Right cardiac atrium (tissue), 5 donors: Measurements from ENCODE around the gene SLC9C2. TPM values are rescaled to one million over a fixed set of nuclear protein-coding genes. Genes with fewer than 3 reads are reported as not detected.
"Not testable (repeated sequence)": the region's sequence is repeated elsewhere in the genome, so short reads cannot be mapped to it uniquely, and the experiment has no call there.

Experiments used
- ATAC-seq, 2 donors: fragments of 200-7000 bp; cut with Tn5 transposase; one replicate each; pipeline versions ENCODE4 v1.8.0 to v1.9.1; 2020; ENCODE audit warnings: moderate library complexity in 2 of 2, mild to moderate bottlenecking in 1 of 2
- DNase-seq, 3 donors: peaks; one replicate each; pipeline ENCODE4 v3.0.0-alpha.2; 2020
- H3K27ac ChIP-seq: one replicate; pipeline ENCODE4 v1.5.1; 2013; ENCODE audit warnings: mild to moderate bottlenecking, low read length, control low read depth, moderate library complexity
- H3K27me3 ChIP-seq: one replicate; pipeline ENCODE4 v1.6.1; 2013; ENCODE audit not compliant: control insufficient read depth, insufficient read depth
- H3K4me1 ChIP-seq: one replicate; pipeline ENCODE4 v1.6.1; 2013; ENCODE audit warnings: low read length; ENCODE audit not compliant: control insufficient read depth, insufficient read depth
- H3K4me3 ChIP-seq: one replicate; pipeline ENCODE4 v1.5.1; 2013; ENCODE audit warnings: low read length, control low read depth
- H3K9me3 ChIP-seq: one replicate; pipeline ENCODE4 v1.6.1; 2013; ENCODE audit warnings: low read length; ENCODE audit not compliant: control insufficient read depth
- WGBS: extraction: QIAGEN DNeasy Blood & Tissue Kit; methylation state at CpG from one replicate; pipeline ENCODE4 v1.1.7; 2013; 5-methylcytosine and 5-hydroxymethylcytosine counted together
- intact Hi-C, 4 donors: fragments of 100-400 bp; cut with DNase I; formaldehyde crosslinking; loops; one replicate each; pipeline versions ENCODE4 v1.11.0 to v1.14.0; 2022 to 2023
- polyA plus RNA-seq: library from polyadenylated mRNA; stranded (reverse); fragments of 200-250 nt; gene quantifications from one replicate; pipeline ENCODE4 v1.2.3, GENCODE V29; 2013
- total RNA-seq, 4 donors: library from RNA; stranded (reverse); fragmentation: NEBNext Ultra II Directional; extraction: Animal tissue kit (Norgen Biotek cat#: 25700); gene quantifications; one replicate each; pipeline ENCODE4 v1.2.1, GENCODE V29; 2021
- donor health status: healthy with polysubstance abuse.
- donor health status: DM: no; HTN: yes; CAD: no.
- donor health status: DM: no; HTN: no; CAD: no.
- donor health status: DM: no; HTN: yes; CAD: no; lungs with severe emphysema.
- donor health status: DM: yes; HTN: yes; CAD: no.

Gene SLC9C2
- total and polyA plus RNA-seq, 5 donors = 0.09 to 0.42 (median 0.31) TPM

GRCh38 chr1:173479649-173480048 lies 123.2 kb downstream of the SLC9C2 start:
- Histone ChIP-seq H3K4me1 (peaks cover 4% of the 10 kb centered on the region), H3K27me3 (no peaks in the 10 kb centered on the region), H3K4me3 (peak overlapping the region; percentile 78), H3K27ac (peak overlapping the region; percentile 38), H3K9me3 (no peaks in the 10 kb centered on the region)
- DNase-seq (no peak), ATAC-seq (no peak)
- 59% methylated on average over 4 of the region's 4 CpGs for WGBS
- intact Hi-C loops = loop anchor here in 2 of 4 donors (5.0 to 10.0 kb wide), 2 partner anchors 47 to 235 kb away; partner anchors contain the start of gene KLHL20 (in 1 of the 2)

GRCh38 chr1:173478094-173478674 lies 124.7 kb downstream of the SLC9C2 start:
- intact Hi-C loops = loop anchor here in 2 of 4 donors (5.0 to 10.0 kb wide), 2 partner anchors 46 to 237 kb away; partner anchors contain the start of gene KLHL20 (in 1 of the 2)
- no peaks in the 10 kb centered on the region for H3K9me3 ChIP-seq
- ATAC-seq (peak; percentile 77 to 82), DNase-seq (peak; percentile 61 to 77 (median 75))
- H3K27me3 ChIP-seq = no peaks in the 10 kb centered on the region
- peak overlapping the region; percentile 92 for H3K27ac ChIP-seq
- H3K4me3 ChIP-seq = peak overlapping the region; percentile 78
- 3% methylated on average over 9 of the region's 9 CpGs for WGBS
- H3K4me1 ChIP-seq = peaks cover 4% of the 10 kb centered on the region

DNA sequence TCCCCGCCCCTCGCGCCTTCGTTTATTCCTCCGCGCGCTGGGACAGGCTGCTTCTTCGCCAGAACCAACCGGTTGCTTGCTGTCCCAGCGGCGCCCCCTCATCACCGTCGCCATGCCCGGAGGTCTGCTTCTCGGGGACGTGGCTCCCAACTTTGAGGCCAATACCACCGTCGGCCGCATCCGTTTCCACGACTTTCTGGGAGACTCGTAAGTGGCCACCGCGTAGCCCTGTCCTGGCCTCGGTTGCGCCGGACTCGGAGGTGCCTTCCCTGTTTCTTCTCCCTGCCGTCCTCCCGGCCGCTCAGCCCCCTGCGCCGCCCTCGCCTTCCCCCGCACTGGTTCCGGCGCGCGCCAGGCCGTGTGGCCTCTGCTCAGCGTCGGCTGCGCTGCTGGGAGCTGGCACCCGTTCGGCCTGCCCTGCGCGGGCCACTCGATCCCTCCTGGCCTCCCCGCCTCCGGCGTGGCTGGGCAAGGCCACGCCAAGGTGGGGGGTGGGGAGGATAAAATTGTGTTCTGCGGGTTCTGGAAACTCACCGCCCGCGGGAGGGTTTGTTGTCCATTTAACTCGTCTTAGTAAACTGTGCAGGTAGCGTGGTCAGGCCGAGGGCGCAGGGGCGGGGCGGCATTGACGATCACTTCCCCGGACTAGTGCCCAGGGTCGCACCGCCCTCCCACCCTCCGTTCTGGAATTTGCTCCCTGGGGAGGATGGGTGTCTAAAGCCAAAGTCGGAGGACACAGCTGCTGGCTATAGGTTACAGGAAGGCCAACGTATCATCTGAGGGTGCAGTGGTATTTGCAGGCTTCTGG lies 125.4 kb downstream of the SLC9C2 start, which contains the start of gene PRDX6:
PRDX6 (plus strand) TSS at position 50 of the 808 bp plus-strand sequence; CDS start at position 113, 63 bp downstream.
- H3K4me3 ChIP-seq = peak within 1 kb of the TSS; percentile 78
- H3K9me3 ChIP-seq = no peaks in the 10 kb centered on the region
- intact Hi-C loops = loop anchor here in 2 of 4 donors (5.0 to 10.0 kb wide), 2 partner anchors 45 to 237 kb away; partner anchors contain the start of gene KLHL20 (in 1 of the 2)
- H3K27me3 ChIP-seq = no peaks in the 10 kb centered on the region
- under 1% methylated on average over 69 of the region's 69 CpGs for WGBS
- peaks cover 4% of the 10 kb centered on the region for H3K4me1 ChIP-seq
- peak; percentile 64 to 67 for ATAC-seq
- peak within 1 kb of the TSS; percentile 96 for H3K27ac ChIP-seq
- DNase-seq = peak; percentile 90 to 95 (median 95)

DNA sequence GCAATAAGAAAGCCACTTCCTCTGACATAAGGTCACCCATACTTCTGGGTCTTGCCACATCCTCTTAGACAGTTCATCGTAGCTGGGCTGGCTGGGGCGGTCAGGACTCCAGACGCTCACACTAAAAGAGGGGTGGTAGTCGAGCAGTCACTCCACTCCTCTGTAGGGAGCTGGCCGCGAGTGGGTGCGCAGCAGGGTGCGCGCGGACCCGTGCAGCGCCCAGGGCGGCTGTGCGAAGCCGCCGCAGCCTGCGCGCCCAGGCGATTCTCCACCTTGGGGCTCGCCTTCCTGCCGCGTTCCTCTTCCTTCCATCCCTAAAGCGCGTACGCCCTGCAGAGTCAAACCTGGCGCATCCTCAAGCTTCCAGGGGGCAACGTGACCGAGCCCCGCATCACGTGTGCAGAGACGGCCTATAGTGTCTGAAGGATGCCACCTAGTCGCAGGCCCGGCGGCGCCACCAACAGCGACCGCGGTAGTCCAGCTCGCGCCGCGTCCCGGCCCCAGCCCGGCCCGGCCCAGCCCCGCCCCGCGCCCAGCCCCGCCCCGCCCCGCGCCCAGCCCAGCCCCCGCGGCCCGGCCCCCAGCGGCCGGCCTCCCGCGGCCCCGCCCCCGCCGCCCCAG lies 126.1 kb downstream of the SLC9C2 start:
- Histone ChIP-seq H3K9me3 (no peaks in the 10 kb centered on the region), H3K4me3 (peak overlapping the region; percentile 71), H3K4me1 (peaks cover 4% of the 10 kb centered on the region), H3K27me3 (no peaks in the 10 kb centered on the region), H3K27ac (peak overlapping the region; percentile 96)
- intact Hi-C loops = loop anchor here in 2 of 4 donors (5.0 to 10.0 kb wide), 2 partner anchors 44 to 238 kb away; partner anchors contain the start of gene KLHL20 (in 1 of the 2)
- under 1% methylated on average over 62 of the region's 62 CpGs for WGBS
- ATAC-seq = peak; percentile 91 to 93
- DNase-seq = peak; percentile 92 to 97 (median 97)

DNA sequence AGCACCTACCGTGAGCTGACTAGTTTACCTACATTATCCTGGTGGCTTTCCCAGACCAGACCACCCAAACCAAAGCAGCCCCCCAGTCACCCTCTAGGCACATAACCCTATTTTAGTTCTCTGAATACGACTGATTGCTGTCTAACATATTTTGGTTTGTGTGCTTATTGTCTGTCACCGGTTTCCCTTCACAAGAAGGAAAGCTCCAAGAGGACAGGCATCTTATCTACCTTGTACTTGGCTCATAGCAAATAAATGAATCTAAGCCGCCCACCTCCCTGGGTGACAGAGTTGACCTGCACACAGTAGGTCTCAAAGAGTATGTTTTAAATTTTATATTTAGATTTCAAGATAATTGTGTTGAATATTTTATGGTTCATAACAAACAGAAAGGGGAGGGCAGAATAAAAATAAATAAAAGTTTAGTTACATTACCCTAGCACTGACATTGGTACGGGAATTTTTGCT lies 126.6 kb downstream of the SLC9C2 start:
- no peaks in the 10 kb centered on the region for H3K9me3 ChIP-seq
- intact Hi-C loops = loop anchor here in 2 of 4 donors (5.0 to 10.0 kb wide), 2 partner anchors 44 to 239 kb away; partner anchors contain the start of gene KLHL20 (in 1 of the 2)
- 28% methylated on average over 5 of the region's 5 CpGs for WGBS
- peak overlapping the region; percentile 96 for H3K27ac ChIP-seq
- no peaks in the 10 kb centered on the region for H3K4me1 ChIP-seq
- no peak for DNase-seq
- peak overlapping the region; percentile 71 for H3K4me3 ChIP-seq
- ATAC-seq = no peak
- no peaks in the 10 kb centered on the region for H3K27me3 ChIP-seq

GRCh38 chr1:173475564-173476196 lies 127.2 kb downstream of the SLC9C2 start:
- H3K4me1 ChIP-seq = no peaks in the 10 kb centered on the region
- ATAC-seq = no peak
- H3K9me3 ChIP-seq = no peaks in the 10 kb centered on the region
- no peaks in the 10 kb centered on the region for H3K27me3 ChIP-seq
- DNase-seq = peak in 1 of 3 donors; percentile 52
- peak overlapping the region; percentile 90 for H3K27ac ChIP-seq
- intact Hi-C loops = loop anchor here in 2 of 4 donors (5.0 to 10.0 kb wide), 2 partner anchors 43 to 239 kb away; partner anchors contain the start of gene KLHL20 (in 1 of the 2)
- H3K4me3 ChIP-seq = peak overlapping the region; percentile 71
- 30% methylated on average over 5 of the region's 5 CpGs for WGBS

DNA sequence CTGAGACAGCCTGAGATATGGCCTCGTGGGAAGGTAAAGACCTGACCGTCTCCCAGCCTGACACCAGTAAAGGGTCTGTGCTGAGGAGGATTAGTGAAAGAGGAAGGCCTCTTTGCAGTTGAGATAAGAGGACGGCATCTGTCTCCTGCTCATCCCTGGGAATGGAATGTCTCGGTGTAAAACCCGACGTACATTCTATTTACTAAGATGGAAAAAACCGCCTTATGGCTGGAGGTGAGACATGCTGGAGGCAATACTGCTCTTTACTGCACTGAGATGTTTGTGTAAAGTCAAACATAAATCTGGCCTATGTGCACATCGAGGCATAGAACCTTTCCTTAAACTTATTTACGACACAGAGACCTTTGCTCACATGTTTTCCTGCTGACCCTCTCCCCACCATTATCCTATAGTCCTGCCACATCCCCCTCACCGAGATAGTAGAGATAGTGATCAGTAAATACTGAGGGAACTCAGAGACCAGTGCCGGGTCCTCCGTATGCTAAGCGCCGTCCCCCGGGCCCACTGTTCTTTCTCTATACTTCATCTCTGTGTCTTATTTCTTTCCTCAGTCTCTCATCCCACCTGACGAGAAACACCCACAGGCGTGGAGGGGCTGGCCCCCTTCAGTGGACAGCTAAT lies 128.0 kb downstream of the SLC9C2 start:
- intact Hi-C loops = loop anchor here in 2 of 4 donors (5.0 to 10.0 kb wide), 2 partner anchors 43 to 240 kb away; partner anchors contain the start of gene KLHL20 (in 1 of the 2)
- not testable (repeated sequence) for H3K27me3 ChIP-seq, H3K9me3 ChIP-seq, ATAC-seq, H3K4me3 ChIP-seq, H3K4me1 ChIP-seq
- peak in 1 of 3 donors; percentile 47 for DNase-seq
- H3K27ac ChIP-seq = peak overlapping the region; percentile 61
- 57% methylated on average over 17 of the region's 17 CpGs for WGBS

DNA sequence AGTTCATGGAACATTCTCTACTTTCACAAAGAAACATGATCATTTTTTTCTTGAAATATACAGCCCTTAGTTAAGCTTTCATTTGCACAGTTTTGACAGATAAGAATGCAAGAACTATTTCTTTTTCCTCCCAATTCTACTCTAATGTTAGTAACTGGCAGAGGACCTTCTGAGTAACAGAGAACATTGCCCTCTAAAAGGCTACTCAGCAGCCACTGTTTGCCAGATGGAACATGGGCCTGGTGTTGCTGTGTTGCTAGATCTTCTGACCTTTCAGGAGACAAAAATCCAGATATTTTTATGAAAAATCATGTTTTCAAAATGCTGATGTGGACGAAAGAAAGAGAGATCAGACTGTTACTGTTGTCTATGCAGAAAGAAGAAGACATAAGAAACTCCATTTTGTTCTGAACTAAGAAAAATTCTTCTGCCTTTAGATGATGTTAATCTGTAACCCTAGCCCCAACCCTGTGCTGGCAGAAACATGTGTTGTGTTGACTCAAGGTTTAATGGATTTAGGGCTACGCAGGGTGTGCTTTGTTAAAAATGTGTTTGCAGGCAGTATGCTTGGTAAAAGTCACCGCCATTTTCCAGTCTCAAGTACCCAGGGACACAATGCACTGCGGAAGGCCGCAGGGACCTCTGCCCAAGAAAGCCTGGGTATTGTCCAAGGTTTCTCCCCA lies 128.6 kb downstream of the SLC9C2 start:
- Histone ChIP-seq H3K4me1 (no peaks in the 10 kb centered on the region), H3K27me3 (no peaks in the 10 kb centered on the region), H3K27ac (peak overlapping the region; percentile 61), H3K4me3 (no peak overlapping the region), H3K9me3 (no peaks in the 10 kb centered on the region)
- DNase-seq (peak in 1 of 3 donors; percentile 9), ATAC-seq (no peak)
- WGBS = 89% methylated on average over 5 of the region's 5 CpGs
- intact Hi-C loops = loop anchor here in 1 of 4 donors (10.0 kb wide), 1 partner anchor 241 kb away; the partner anchor contains the start of gene KLHL20

DNA sequence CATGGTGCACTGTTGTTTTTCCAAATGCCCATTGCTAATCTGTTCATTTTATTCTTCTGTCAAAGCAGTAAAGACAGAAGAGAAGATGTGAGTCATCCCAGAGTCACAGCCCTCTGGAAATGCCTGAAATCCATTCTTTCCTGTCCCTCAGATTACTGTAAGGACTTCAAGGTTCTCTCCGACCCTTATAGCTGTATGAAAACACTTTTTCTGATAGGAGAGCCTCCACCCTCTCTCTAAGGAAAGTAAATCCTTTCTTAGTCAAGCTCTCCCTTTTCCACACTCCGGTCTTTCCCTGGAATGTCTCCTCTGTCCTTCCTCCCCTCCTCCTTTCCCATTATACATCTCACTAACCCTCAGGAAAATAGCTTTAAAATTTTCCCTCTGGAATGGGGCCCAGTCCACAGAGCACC lies 129.3 kb downstream of the SLC9C2 start:
- H3K9me3 ChIP-seq = no peaks in the 10 kb centered on the region
- no peaks in the 10 kb centered on the region for H3K4me1 ChIP-seq
- no peak overlapping the region for H3K27ac ChIP-seq
- WGBS = 60% methylated on average over 2 of the region's 2 CpGs
- no peaks in the 10 kb centered on the region for H3K27me3 ChIP-seq
- DNase-seq (no peak), ATAC-seq (no peak)
- H3K4me3 ChIP-seq = no peak overlapping the region
- intact Hi-C loops = loop anchor here in 1 of 4 donors (10.0 kb wide), 1 partner anchor 241 kb away; the partner anchor contains the start of gene KLHL20
